Measurements from ENCODE around the gene UVRAG.

- TF ChIP-seq, protein P1, sequence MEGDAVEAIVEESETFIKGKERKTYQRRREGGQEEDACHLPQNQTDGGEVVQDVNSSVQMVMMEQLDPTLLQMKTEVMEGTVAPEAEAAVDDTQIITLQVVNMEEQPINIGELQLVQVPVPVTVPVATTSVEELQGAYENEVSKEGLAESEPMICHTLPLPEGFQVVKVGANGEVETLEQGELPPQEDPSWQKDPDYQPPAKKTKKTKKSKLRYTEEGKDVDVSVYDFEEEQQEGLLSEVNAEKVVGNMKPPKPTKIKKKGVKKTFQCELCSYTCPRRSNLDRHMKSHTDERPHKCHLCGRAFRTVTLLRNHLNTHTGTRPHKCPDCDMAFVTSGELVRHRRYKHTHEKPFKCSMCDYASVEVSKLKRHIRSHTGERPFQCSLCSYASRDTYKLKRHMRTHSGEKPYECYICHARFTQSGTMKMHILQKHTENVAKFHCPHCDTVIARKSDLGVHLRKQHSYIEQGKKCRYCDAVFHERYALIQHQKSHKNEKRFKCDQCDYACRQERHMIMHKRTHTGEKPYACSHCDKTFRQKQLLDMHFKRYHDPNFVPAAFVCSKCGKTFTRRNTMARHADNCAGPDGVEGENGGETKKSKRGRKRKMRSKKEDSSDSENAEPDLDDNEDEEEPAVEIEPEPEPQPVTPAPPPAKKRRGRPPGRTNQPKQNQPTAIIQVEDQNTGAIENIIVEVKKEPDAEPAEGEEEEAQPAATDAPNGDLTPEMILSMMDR (IDR thresholded peaks at IDR 0.05): no peak
- no peak for TF ChIP-seq POLR2A (IDR thresholded peaks at IDR 0.05)
Measured at GRCh38 chr11:75955443-75955842, 140.4 kb downstream of the UVRAG start.

Measured in lower leg skin (tissue), 3 donors.